Lung (tissue), 12 donors: ENCODE results near the gene RTTN. TPM values are rescaled to one million over a fixed set of nuclear protein-coding genes. Genes with fewer than 3 reads are reported as not detected.

ENCODE experiments used
- ATAC-seq: fragments of 200-7000 bp; cut with Tn5 transposase; one replicate; pipeline ENCODE4 v1.9.1; 2020; ENCODE audit warnings: moderate number of reproducible peaks; ENCODE audit not compliant: insufficient read depth, low FRiP score
- DNase-seq, 3 donors: peaks; one replicate each; pipeline ENCODE4 v3.0.0-alpha.2; 2013 to 2017
- H3K27ac ChIP-seq, 2 donors: one replicate each; pipeline ENCODE4 v1.5.1; 2013; ENCODE audit warnings: mild to moderate bottlenecking in 2 of 2, moderate library complexity in 2 of 2, control low read depth in 1 of 2, inconsistent platforms in 1 of 2, low read depth in 1 of 2, low read length in 1 of 2
- H3K27me3 ChIP-seq, 3 donors: one replicate each; pipeline ENCODE4 v1.5.1; 2013; ENCODE audit warnings: low read length in 2 of 3; ENCODE audit not compliant: control insufficient read depth in 3 of 3, insufficient read depth in 3 of 3
- H3K36me3 ChIP-seq, 4 donors: one replicate each; pipeline ENCODE4 v1.5.1; 2013; ENCODE audit warnings: low read length in 4 of 4, mild to moderate bottlenecking in 1 of 4, moderate library complexity in 1 of 4; ENCODE audit not compliant: control insufficient read depth in 4 of 4, insufficient read depth in 4 of 4
- H3K4me1 ChIP-seq, 5 donors: one replicate each; pipeline ENCODE4 v1.5.1; 2013; ENCODE audit warnings: low read length in 5 of 5, mild to moderate bottlenecking in 2 of 5, moderate library complexity in 1 of 5; ENCODE audit not compliant: control insufficient read depth in 5 of 5, insufficient read depth in 5 of 5
- H3K4me3 ChIP-seq: one replicate; pipeline ENCODE4 v1.5.1; 2013; ENCODE audit warnings: mild to moderate bottlenecking, control low read depth, moderate library complexity
- H3K9ac ChIP-seq, 2 donors: one replicate each; pipeline ENCODE4 v1.5.1; 2013; ENCODE audit warnings: low read length in 2 of 2, control low read depth in 1 of 2; ENCODE audit not compliant: insufficient read depth in 1 of 2
- H3K9me3 ChIP-seq, 4 donors: one replicate each; pipeline ENCODE4 v1.5.1; 2013; ENCODE audit warnings: low read length in 3 of 4, mild to moderate bottlenecking in 1 of 4, moderate library complexity in 1 of 4; ENCODE audit not compliant: control insufficient read depth in 4 of 4, insufficient read depth in 3 of 4
- WGBS, 2 donors: extraction: QIAGEN DNeasy Blood & Tissue Kit; methylation state at CpG; one replicate each; pipeline ENCODE4 v1.1.7; 2013; 5-methylcytosine and 5-hydroxymethylcytosine counted together
- polyA plus RNA-seq, 2 donors: library from polyadenylated mRNA; stranded (reverse); fragments of 200-250 nt; gene quantifications; one replicate each; pipeline ENCODE4 v1.2.1, GENCODE V29; 2013
- total RNA-seq, 2 donors: library from RNA; depleted of rRNA in 1 of 2; stranded (reverse); fragments of >200 nt in 1 of 2; gene quantifications; one replicate each; pipeline ENCODE4 v1.2.1, GENCODE V29; 2014 to 2021
- TF ChIP-seq, protein P1 (sequence below): IDR thresholded peaks from 2 replicates; pipeline ENCODE4 v1.5.1; 2012; ENCODE audit warnings: mild to moderate bottlenecking; ENCODE audit errors: control extremely low read depth, extremely low read depth
- donor health status: control.
- donor health status: control.
- donor health status: Bipolar disorder and iron deficiency.
- donor health status: healthy.
- donor health status: DM: yes; HTN: yes; CAD: no.

RTTN gene
- total and polyA plus RNA-seq, 4 donors, result 2.1 to 50.8 (median 9.2) TPM

DNA sequence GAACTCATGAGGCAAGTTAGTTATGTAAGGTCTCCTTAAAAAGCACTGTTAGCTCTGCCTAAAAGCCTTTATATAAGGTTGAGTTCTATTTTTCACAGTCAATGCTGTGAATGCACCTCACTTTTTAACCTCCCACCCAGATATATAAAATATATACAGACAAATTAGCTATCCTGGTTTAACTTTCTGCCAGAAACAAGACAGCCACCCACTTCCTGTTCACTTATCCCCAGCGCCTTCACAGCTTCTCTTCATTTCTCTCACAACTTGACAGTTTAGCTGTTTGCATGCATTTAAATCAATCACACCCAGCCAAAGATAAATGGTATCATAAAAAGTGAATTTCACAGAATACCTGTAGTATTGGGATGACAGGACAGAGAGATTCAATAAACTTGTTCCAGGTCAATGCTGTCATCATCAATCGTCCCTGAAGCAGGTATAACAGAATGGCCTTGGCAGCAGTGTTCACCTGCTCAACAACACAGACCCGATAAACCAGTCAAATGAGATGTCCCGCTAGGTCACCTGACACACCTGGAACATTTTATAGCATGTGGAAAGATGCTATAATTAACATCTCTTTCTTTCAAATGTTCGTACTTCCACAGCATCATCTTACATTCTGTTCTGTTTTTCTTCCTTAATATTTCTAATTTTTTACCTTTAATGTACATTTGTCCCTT, 55.7 kb downstream of the RTTN start:
- Histone ChIP-seq H3K27me3 (no peaks in the 10 kb centered on the region), H3K4me1 (no peaks in the 10 kb centered on the region), H3K9me3 (no peaks in the 10 kb centered on the region), H3K36me3 (peaks cover 3 to 19% (median 8%) of the 10 kb centered on the region in 4 donors), H3K4me3 (no peak overlapping the region), H3K27ac (no peak overlapping the region), H3K9ac (no peak overlapping the region)
- WGBS, 2 donors, result 92 to 93% methylated on average over 5 of the region's 5 CpGs
- TF ChIP-seq, protein P1, sequence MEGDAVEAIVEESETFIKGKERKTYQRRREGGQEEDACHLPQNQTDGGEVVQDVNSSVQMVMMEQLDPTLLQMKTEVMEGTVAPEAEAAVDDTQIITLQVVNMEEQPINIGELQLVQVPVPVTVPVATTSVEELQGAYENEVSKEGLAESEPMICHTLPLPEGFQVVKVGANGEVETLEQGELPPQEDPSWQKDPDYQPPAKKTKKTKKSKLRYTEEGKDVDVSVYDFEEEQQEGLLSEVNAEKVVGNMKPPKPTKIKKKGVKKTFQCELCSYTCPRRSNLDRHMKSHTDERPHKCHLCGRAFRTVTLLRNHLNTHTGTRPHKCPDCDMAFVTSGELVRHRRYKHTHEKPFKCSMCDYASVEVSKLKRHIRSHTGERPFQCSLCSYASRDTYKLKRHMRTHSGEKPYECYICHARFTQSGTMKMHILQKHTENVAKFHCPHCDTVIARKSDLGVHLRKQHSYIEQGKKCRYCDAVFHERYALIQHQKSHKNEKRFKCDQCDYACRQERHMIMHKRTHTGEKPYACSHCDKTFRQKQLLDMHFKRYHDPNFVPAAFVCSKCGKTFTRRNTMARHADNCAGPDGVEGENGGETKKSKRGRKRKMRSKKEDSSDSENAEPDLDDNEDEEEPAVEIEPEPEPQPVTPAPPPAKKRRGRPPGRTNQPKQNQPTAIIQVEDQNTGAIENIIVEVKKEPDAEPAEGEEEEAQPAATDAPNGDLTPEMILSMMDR, result no peak
- ATAC-seq (no peak), DNase-seq (no peak)

DNA sequence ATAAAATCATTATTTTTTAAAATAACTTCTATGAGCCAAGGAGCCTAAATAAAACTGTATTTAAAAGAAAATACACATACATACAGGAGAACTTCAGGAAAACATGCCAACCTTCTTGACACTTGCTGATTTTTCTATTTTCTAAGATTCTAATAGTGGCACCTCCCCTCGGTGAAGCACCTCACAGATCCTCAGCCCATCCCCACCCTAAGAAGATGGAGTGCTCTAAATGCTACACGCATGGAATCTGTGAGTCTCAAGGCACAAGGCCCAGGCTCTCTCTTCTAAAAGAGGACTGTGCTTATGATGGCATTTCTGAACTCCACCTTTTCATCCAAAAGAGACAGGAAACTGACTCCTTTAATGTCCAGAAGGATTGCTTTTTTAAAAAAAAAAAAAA, 56.3 kb downstream of the RTTN start:
- 93 to 96% methylated on average over 2 of the region's 2 CpGs for WGBS, 2 donors
- H3K27me3 ChIP-seq, result no peaks in the 10 kb centered on the region
- no peak overlapping the region for H3K27ac ChIP-seq
- H3K9ac ChIP-seq, result no peak overlapping the region
- no peak overlapping the region for H3K4me3 ChIP-seq
- TF ChIP-seq, protein P1, result no peak
- peaks cover 3 to 19% (median 10%) of the 10 kb centered on the region in 4 donors for H3K36me3 ChIP-seq
- H3K4me1 ChIP-seq, result no peaks in the 10 kb centered on the region
- H3K9me3 ChIP-seq, result no peaks in the 10 kb centered on the region
- DNase-seq (no peak), ATAC-seq (no peak)

DNA sequence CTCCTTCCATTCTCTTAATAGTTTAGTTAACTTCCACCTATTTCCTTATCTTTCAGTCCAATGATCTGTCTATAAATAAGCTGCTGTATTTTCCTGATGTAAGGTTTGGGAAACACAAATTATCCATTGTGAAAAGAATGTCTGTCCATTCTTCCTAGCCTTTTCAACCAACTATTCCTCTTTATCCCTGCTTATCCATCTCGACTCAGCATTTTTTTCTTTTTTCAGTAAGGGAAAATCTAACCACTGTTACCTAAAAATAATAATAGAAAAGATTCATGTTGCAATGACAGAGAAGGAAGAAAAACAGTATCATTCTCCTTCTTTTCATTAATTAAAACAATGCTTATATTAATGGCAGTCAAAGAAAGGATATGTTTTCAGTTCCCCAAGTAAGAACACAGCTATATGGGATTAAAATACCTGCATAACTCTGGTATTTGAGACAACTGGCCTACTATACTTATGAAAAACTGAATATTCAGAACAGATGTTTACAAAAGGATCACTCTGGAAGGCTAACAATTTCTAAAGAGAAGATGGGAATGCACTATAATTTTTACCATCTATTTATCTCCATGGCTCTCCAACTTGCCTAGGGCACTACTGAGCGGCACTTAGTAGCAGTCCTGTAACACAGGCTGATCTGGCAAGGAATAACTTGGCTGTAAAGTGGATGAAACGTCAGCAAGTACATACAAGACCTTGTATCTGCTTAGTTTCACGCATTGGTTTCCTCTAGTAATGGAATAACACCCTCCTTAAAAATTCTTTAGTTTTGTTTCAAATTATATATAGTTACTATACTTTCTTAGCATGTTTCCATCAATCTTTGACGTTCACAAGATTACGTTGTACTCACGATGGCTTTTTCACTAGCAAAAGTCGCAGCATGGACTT, 57.2 kb downstream of the RTTN start:
- Histone ChIP-seq H3K4me1 (no peaks in the 10 kb centered on the region), H3K27me3 (no peaks in the 10 kb centered on the region), H3K9ac (no peak overlapping the region), H3K4me3 (no peak overlapping the region), H3K27ac (no peak overlapping the region), H3K36me3 (peaks cover 3 to 19% (median 11%) of the 10 kb centered on the region in 4 donors), H3K9me3 (no peaks in the 10 kb centered on the region)
- TF ChIP-seq, protein P1, result no peak
- DNase-seq (no peak), ATAC-seq (no peak)
- WGBS, 2 donors, result 77 to 93% methylated on average over 8 of the region's 8 CpGs
